WTC11 (cell line): ENCODE results near the gene ESYT3.

Experiments
- FOXP1 ChIP-seq: sonication (generic); formaldehyde crosslinking; IDR thresholded peaks from 2 replicates; pipeline ENCODE4 v1.8.0; 2022; ENCODE audit warnings: missing genetic modification reagents, mild to moderate bottlenecking, moderate library complexity, borderline replicate concordance
- PRRX2 ChIP-seq: fragments of 250-450 bp; sonication (Bioruptor Pico); IDR thresholded peaks from 2 replicates; pipeline ENCODE4 v1.8.0; 2021; ENCODE audit warnings: mild to moderate bottlenecking
- SMAD4 ChIP-seq: sonication (generic); formaldehyde crosslinking; IDR thresholded peaks from 2 replicates; pipeline ENCODE4 v1.8.0; 2022; ENCODE audit warnings: mild to moderate bottlenecking, missing genetic modification reagents
- ZNF219 ChIP-seq: sonication (generic); formaldehyde crosslinking; IDR thresholded peaks from 2 replicates; pipeline ENCODE4 v1.8.0; 2023; ENCODE audit warnings: missing genetic modification reagents, mild to moderate bottlenecking, borderline replicate concordance
- ZNF396 ChIP-seq: fragments of 250-450 bp; sonication (Bioruptor Pico); IDR thresholded peaks from 2 replicates; pipeline ENCODE4 v1.8.0; 2021; ENCODE audit warnings: mild to moderate bottlenecking, moderate library complexity, borderline replicate concordance
- TF ChIP-seq, protein P1 (sequence below): fragments of 200-600 bp; IDR thresholded peaks from 2 replicates; pipeline ENCODE4 v1.8.0; 2022; ENCODE audit warnings: antibody characterized with exemption
- TF ChIP-seq, protein P2 (sequence below): sonication (generic); formaldehyde crosslinking; IDR thresholded peaks from 2 replicates; pipeline ENCODE4 v1.8.0; 2022; ENCODE audit warnings: mild to moderate bottlenecking, missing genetic modification reagents

GRCh38 chr3:138465925-138466324 lies 31.5 kb downstream of the ESYT3 start:
- TF ChIP-seq, protein P1, sequence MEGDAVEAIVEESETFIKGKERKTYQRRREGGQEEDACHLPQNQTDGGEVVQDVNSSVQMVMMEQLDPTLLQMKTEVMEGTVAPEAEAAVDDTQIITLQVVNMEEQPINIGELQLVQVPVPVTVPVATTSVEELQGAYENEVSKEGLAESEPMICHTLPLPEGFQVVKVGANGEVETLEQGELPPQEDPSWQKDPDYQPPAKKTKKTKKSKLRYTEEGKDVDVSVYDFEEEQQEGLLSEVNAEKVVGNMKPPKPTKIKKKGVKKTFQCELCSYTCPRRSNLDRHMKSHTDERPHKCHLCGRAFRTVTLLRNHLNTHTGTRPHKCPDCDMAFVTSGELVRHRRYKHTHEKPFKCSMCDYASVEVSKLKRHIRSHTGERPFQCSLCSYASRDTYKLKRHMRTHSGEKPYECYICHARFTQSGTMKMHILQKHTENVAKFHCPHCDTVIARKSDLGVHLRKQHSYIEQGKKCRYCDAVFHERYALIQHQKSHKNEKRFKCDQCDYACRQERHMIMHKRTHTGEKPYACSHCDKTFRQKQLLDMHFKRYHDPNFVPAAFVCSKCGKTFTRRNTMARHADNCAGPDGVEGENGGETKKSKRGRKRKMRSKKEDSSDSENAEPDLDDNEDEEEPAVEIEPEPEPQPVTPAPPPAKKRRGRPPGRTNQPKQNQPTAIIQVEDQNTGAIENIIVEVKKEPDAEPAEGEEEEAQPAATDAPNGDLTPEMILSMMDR, result no peak
- TF ChIP-seq ZNF219 (CRISPR knock-in tag), result no peak
- TF ChIP-seq ZNF396 (CRISPR knock-in tag), result no peak
- no peak for TF ChIP-seq PRRX2 (CRISPR knock-in tag)
- no peak for TF ChIP-seq FOXP1
- TF ChIP-seq SMAD4 (CRISPR knock-in tag), result no peak
- TF ChIP-seq, protein P2, sequence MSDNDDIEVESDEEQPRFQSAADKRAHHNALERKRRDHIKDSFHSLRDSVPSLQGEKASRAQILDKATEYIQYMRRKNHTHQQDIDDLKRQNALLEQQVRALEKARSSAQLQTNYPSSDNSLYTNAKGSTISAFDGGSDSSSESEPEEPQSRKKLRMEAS (CRISPR knock-in tag), result no peak
